A673 (cell line): ENCODE measurements around the gene SUSD5. TPM values are rescaled to one million over a fixed set of nuclear protein-coding genes. Genes with fewer than 3 reads are reported as not detected.

ENCODE experiments used
- BruUV-seq: library from RNA; stranded (reverse); fragments of 400-500 nt; replicated peaks from 2 replicates; lab custom pipeline; 2021; lab: Mats Ljungman, UMichigan
- CTCF ChIA-PET: fragments of 300-600 bp; sonication (Branson Sonifier 250); formaldehyde crosslinking; loops from one replicate; lab custom pipeline; 2022; ENCODE audit warnings: antibody characterized with exemption; lab: Charles Lee
- POLR2A ChIA-PET: fragments of 300-600 bp; sonication (Branson Sonifier 250); formaldehyde crosslinking; loops from one replicate; lab custom pipeline; 2022; ENCODE audit warnings: antibody characterized with exemption; ENCODE audit not compliant: low non-redundant PET; lab: Charles Lee
- DNase-seq: peaks from one replicate; pipeline ENCODE4 v3.0.0-alpha.2; 2015; ENCODE audit warnings: low spot score
- H3K27ac ChIP-seq: fragments of 200-600 bp; sonication (generic); 2 replicates; pipeline ENCODE4 v1.5.1; 2016; ENCODE audit warnings: mixed run types, low read depth, mild to moderate bottlenecking, mixed read lengths, antibody characterized with exemption, low read length; ENCODE audit not compliant: poor library complexity, severe bottlenecking
- H3K27me3 ChIP-seq: fragments of 200-600 bp; sonication (generic); replicated peaks from 2 replicates; pipeline ENCODE4 v1.6.1; 2017; ENCODE audit warnings: mixed run types, low read depth, mild to moderate bottlenecking, mixed read lengths, antibody characterized with exemption, low read length; ENCODE audit not compliant: insufficient read depth, poor library complexity
- H3K36me3 ChIP-seq: fragments of 200-600 bp; sonication (generic); 2 replicates; pipeline ENCODE4 v1.6.1; 2016; ENCODE audit warnings: mixed run types, mild to moderate bottlenecking, mixed read lengths, antibody characterized with exemption, low read length; ENCODE audit not compliant: insufficient read depth, poor library complexity, severe bottlenecking
- H3K4me1 ChIP-seq: fragments of 200-600 bp; sonication (generic); 2 replicates; pipeline ENCODE4 v1.6.1; 2017; ENCODE audit warnings: mixed run types, mild to moderate bottlenecking, mixed read lengths, antibody characterized with exemption, low read length; ENCODE audit not compliant: insufficient read depth, poor library complexity, severe bottlenecking
- H3K4me3 ChIP-seq: fragments of 200-600 bp; sonication (generic); 2 replicates; pipeline ENCODE4 v1.5.1; 2016; ENCODE audit warnings: low read depth, mixed run types, mild to moderate bottlenecking, mixed read lengths, low read length; ENCODE audit not compliant: poor library complexity, severe bottlenecking
- H3K9me3 ChIP-seq: fragments of 200-600 bp; sonication (generic); 2 replicates; pipeline ENCODE4 v1.6.1; 2016; ENCODE audit warnings: mixed run types, low read depth, mild to moderate bottlenecking, mixed read lengths, antibody characterized with exemption, low read length; ENCODE audit not compliant: poor library complexity, severe bottlenecking
- CTCF ChIP-seq: fragments of 300-800, 200-600 bp; sonication (generic); conservative IDR thresholded peaks from 2 replicates; pipeline ENCODE4 v1.5.1; 2017; ENCODE audit warnings: low read depth, mild to moderate bottlenecking, antibody characterized with exemption, low read length, moderate library complexity, mixed read lengths
- EZH2 ChIP-seq: fragments of 200-600 bp; sonication (generic); IDR thresholded peaks from 2 replicates; pipeline ENCODE4 v1.6.1; 2017; ENCODE audit warnings: borderline replicate concordance, low read depth, mild to moderate bottlenecking, mixed read lengths, antibody characterized with exemption, low read length; ENCODE audit not compliant: poor library complexity, severe bottlenecking
- intact Hi-C: fragments of 100-400 bp; cut with micrococcal nuclease; formaldehyde crosslinking; loops from one replicate; pipeline ENCODE4 v1.10.0; 2022; ENCODE audit not compliant: unreplicated experiment
- total RNA-seq: library from RNA; stranded (reverse); gene quantifications from 2 replicates; pipeline ENCODE4 v1.2.3, GENCODE V29; 2021

SUSD5 gene
- total RNA-seq, 1 experiment from 2014 or later = 0.97 TPM

- BruUV-seq = no TSS peak
- Histone ChIP-seq H3K27me3 (no peaks in the 10 kb centered on the region), H3K9me3 (no peaks in the 10 kb centered on the region), H3K27ac (no peak overlapping the region), H3K4me1 (no peaks in the 10 kb centered on the region), H3K36me3 (no peaks in the 10 kb centered on the region), H3K4me3 (no peak overlapping the region)
- CTCF ChIA-PET = no interaction called here
- intact Hi-C loops = no loop called here
- TF ChIP-seq CTCF (no peak), EZH2 (no peak)
- no peak for DNase-seq
- POLR2A ChIA-PET = no interaction called here
Measured at GRCh38 chr3:33233884-33234283, 15.3 kb upstream of the SUSD5 start.

DNA sequence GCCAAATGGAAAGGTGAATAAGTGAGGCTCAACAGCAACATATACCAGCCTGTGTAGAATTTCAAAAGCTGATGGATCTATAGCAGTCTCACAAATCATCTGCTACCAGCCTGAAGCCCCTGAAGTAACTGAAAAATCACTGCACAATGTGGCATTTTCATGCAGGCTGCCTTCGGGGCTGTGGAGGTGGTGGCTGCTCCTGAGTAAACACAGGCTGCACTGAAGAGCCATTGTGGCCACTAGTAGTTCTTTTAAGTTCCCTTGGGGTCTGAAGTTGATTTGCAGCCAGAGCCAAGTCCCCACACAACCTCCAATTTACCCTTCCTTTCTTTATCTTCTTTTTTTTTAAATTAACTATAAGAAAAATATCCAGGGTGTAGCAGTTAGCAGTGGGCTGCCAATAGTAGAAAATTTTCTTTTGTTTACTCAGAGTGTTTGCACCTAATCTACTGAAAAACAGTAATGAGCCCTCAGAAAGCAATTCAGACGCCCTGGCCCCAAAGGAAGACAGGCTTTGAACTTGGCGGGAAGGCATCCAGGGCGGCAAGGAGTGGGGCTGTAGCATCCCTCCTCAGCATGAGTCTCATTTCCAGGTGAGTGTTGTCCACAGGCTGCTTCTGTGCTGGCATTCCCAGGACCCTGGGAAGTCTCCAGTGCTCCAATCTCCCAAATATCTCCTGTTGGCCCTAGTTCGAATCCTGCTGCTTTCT, 13.3 kb upstream of the SUSD5 start:
- DNase-seq = no peak
- Histone ChIP-seq H3K9me3 (no peaks in the 10 kb centered on the region), H3K4me3 (no peak overlapping the region), H3K27me3 (no peaks in the 10 kb centered on the region), H3K4me1 (no peaks in the 10 kb centered on the region), H3K36me3 (no peaks in the 10 kb centered on the region), H3K27ac (no peak overlapping the region)
- CTCF ChIA-PET = no interaction called here
- no TSS peak for BruUV-seq
- intact Hi-C loops = no loop called here
- TF ChIP-seq CTCF = no peak
- no peak for TF ChIP-seq EZH2
- POLR2A ChIA-PET = no interaction called here

GRCh38 chr3:33229947-33230346, 11.3 kb upstream of the SUSD5 start:
- CTCF ChIA-PET = no interaction called here
- intact Hi-C loops = no loop called here
- TF ChIP-seq EZH2 (no peak), CTCF (no peak)
- no peak overlapping the region for H3K27ac ChIP-seq
- H3K27me3 ChIP-seq = no peaks in the 10 kb centered on the region
- H3K4me3 ChIP-seq = no peak overlapping the region
- no peaks in the 10 kb centered on the region for H3K4me1 ChIP-seq
- no peaks in the 10 kb centered on the region for H3K36me3 ChIP-seq
- DNase-seq = no peak
- POLR2A ChIA-PET = no interaction called here
- no TSS peak for BruUV-seq
- no peaks in the 10 kb centered on the region for H3K9me3 ChIP-seq
